Keratinocyte (primary cell): Measurements from ENCODE around the gene SIRT4. TPM values are rescaled to one million over a fixed set of nuclear protein-coding genes. Genes with fewer than 3 reads are reported as not detected.

Source experiments
- DNase-seq: peaks from one replicate; pipeline ENCODE4 v3.0.0-alpha.2; 2011; ENCODE audit warnings: low read depth, missing footprints, low spot score
- FAIRE-seq: peaks from 2 replicates; lab custom pipeline; 2011; peaks lifted over from hg19 to GRCh38; lab: Jason Lieb, UNC
- H2AFZ ChIP-seq: 2 replicates; pipeline ENCODE4 v1.6.0; 2012; ENCODE audit warnings: low read length, control low read depth, inconsistent platforms; ENCODE audit not compliant: control insufficient read depth
- H3K27ac ChIP-seq: 2 replicates; pipeline ENCODE4 v1.5.1; 2011; ENCODE audit warnings: low read length; ENCODE audit not compliant: control insufficient read depth, insufficient read depth
- H3K27me3 ChIP-seq: 3 replicates; pipeline ENCODE4 v1.6.0; 2011; ENCODE audit warnings: low read length; ENCODE audit not compliant: control insufficient read depth, insufficient read depth; ENCODE audit errors: extremely low read depth
- H3K36me3 ChIP-seq, 2 experiments: 2 replicates in 1 of 2; 3 replicates in 1 of 2; pipeline ENCODE4 v1.5.1; 2011; ENCODE audit warnings: low read length in 2 of 2, mild to moderate bottlenecking in 1 of 2; ENCODE audit not compliant: control insufficient read depth in 2 of 2, insufficient read depth in 2 of 2; ENCODE audit errors: extremely low read depth in 1 of 2
- H3K4me1 ChIP-seq: 3 replicates; pipeline ENCODE4 v1.5.1; 2011; ENCODE audit warnings: low read length; ENCODE audit not compliant: control insufficient read depth, insufficient read depth; ENCODE audit errors: extremely low read depth
- H3K4me2 ChIP-seq: 3 replicates; pipeline ENCODE4 v1.6.0; 2011; ENCODE audit warnings: low read depth, low read length; ENCODE audit not compliant: control insufficient read depth, insufficient read depth; ENCODE audit errors: extremely low read depth
- H3K4me3 ChIP-seq, 3 experiments: fragments of 200-600 bp in 1 of 3; sonication (generic) in 1 of 3; 2 replicates in 2 of 3; 3 replicates in 1 of 3; pipeline ENCODE4 v1.5.1; 2011 to 2016; ENCODE audit warnings: low read length in 3 of 3, mild to moderate bottlenecking in 3 of 3, control low read depth in 2 of 3, inconsistent platforms in 1 of 3, low read depth in 1 of 3, mixed read lengths in 1 of 3, mixed run types in 1 of 3, moderate library complexity in 1 of 3; ENCODE audit not compliant: control insufficient read depth in 2 of 3, insufficient read depth in 2 of 3; ENCODE audit errors: extremely low read depth in 1 of 3
- H3K79me2 ChIP-seq: 2 replicates; pipeline ENCODE4 v1.6.0; 2012; ENCODE audit warnings: low read length; ENCODE audit not compliant: control insufficient read depth, insufficient read depth
- H3K9ac ChIP-seq: 3 replicates; pipeline ENCODE4 v1.6.0; 2011; ENCODE audit warnings: low read length; ENCODE audit not compliant: control insufficient read depth, insufficient read depth; ENCODE audit errors: extremely low read depth
- H3K9me1 ChIP-seq: 3 replicates; pipeline ENCODE4 v1.6.0; 2011; ENCODE audit warnings: low read length; ENCODE audit not compliant: control insufficient read depth, insufficient read depth; ENCODE audit errors: extremely low read depth
- H3K9me3 ChIP-seq: 2 replicates; pipeline ENCODE4 v1.5.1; 2012; ENCODE audit warnings: low read depth, low read length; ENCODE audit not compliant: control insufficient read depth
- H4K20me1 ChIP-seq: 3 replicates; pipeline ENCODE4 v1.6.0; 2011; ENCODE audit warnings: low read length; ENCODE audit not compliant: control insufficient read depth, insufficient read depth; ENCODE audit errors: extremely low read depth
- EZH2 ChIP-seq: IDR thresholded peaks from one replicate; pipeline ENCODE4 v1.6.1; 2012; ENCODE audit warnings: inconsistent platforms, mild to moderate bottlenecking, low read length, moderate library complexity
- dilution Hi-C: fragments of 300-500 bp; cut with MboI; formaldehyde crosslinking; loops from one replicate; pipeline ENCODE4 v1.7.0; 2020; ENCODE audit warnings: low sequenced_read_pairs; ENCODE audit not compliant: extremely low pct_ligation_motif_present
- polyA plus RNA-seq, 5 experiments: library from polyadenylated mRNA; depleted of rRNA in 3 of 5; stranded (reverse) in 3 of 5; stranded (forward) in 1 of 5; unstranded in 1 of 5; fragments of >200 nt; gene quantifications; 1 replicate in 1 of 5; 2 replicates in 3 of 5; 3 replicates in 1 of 5; pipeline versions ENCODE4 v1.2.1 to v1.2.3, GENCODE V29; 2011 to 2012; ENCODE audit warnings: missing spikeins in 2 of 5, low read depth in 1 of 5, low replicate concordance in 1 of 5
- TF ChIP-seq, protein P1 (sequence below), 3 experiments: IDR thresholded peaks in 1 of 3; conservative IDR thresholded peaks in 1 of 3; optimal IDR thresholded peaks in 1 of 3; 2 replicates in 2 of 3; 3 replicates in 1 of 3; pipeline versions ENCODE3 to v1.5.1; 2011; ENCODE audit warnings: low read length in 3 of 3, mild to moderate bottlenecking in 3 of 3, moderate library complexity in 2 of 3, control low read depth in 1 of 3, inconsistent platforms in 1 of 3; ENCODE audit not compliant: insufficient read depth in 2 of 3; ENCODE audit errors: extremely low read depth in 1 of 3

The SIRT4 gene
- polyA plus RNA-seq, 1 donor (not counting 4 experiments of a cell fraction or from before 2014, with no cell fraction given): 0.98 TPM

DNA sequence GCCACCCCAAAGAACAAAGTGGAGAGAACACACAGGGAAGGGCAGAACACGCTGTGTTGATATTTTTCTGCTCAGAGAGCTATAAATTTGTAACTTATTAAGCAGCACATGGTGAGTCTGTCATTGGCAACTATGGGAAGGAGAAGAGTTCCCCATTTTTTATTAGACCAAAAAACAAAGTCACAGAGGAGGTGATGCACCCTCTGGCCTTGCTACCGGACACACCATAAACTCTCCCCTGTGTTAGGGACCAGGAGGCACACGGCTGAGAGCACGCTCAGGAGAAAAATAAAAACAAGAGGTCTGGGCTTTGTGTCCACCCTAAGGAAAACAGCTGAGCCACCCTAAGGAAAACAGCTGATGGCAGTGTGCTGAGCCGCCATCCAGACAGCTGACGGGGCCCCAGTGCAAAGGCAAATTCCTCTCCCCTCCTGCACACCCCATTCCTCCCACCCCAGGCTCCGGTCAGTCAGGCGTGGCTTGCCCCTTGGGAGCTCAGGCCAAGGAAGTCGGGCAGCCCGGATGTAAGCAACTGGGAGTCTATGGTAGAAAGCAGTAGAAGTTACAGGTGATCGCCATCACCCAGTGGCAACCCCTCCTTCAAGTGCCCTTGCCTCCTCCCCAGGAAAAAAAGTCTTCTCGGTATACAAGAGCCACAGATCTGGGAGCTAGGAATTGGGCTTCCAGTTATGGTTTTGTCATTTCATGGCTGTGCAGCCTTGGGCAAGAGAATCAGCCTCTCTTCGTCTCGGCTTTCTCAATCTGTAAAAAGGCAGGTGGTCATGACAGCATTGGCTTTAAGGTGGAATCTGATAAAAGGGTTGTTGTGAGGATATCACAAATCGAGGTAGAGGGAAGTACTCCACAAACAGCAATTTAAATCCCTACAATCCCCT is 39.0 kb upstream of the SIRT4 start:
- H3K9ac ChIP-seq: peak overlapping the region; percentile 95
- no peaks in the 10 kb centered on the region for H3K27me3 ChIP-seq
- peaks cover 16 to 46% of the 10 kb centered on the region in 2 experiments for H3K36me3 ChIP-seq
- FAIRE-seq (peak; percentile 53), DNase-seq (no peak)
- no peaks in the 10 kb centered on the region for H3K9me3 ChIP-seq
- peaks cover 71% of the 10 kb centered on the region for H3K79me2 ChIP-seq
- dilution Hi-C loops: no loop called here
- TF ChIP-seq, protein P1, sequence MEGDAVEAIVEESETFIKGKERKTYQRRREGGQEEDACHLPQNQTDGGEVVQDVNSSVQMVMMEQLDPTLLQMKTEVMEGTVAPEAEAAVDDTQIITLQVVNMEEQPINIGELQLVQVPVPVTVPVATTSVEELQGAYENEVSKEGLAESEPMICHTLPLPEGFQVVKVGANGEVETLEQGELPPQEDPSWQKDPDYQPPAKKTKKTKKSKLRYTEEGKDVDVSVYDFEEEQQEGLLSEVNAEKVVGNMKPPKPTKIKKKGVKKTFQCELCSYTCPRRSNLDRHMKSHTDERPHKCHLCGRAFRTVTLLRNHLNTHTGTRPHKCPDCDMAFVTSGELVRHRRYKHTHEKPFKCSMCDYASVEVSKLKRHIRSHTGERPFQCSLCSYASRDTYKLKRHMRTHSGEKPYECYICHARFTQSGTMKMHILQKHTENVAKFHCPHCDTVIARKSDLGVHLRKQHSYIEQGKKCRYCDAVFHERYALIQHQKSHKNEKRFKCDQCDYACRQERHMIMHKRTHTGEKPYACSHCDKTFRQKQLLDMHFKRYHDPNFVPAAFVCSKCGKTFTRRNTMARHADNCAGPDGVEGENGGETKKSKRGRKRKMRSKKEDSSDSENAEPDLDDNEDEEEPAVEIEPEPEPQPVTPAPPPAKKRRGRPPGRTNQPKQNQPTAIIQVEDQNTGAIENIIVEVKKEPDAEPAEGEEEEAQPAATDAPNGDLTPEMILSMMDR (optimal IDR thresholded peaks at IDR 0.05 in 1 of 3, IDR thresholded peaks at IDR 0.05 in 1 of 3, conservative IDR thresholded peaks at IDR 0.05 in 1 of 3; ENCODE audit: extremely low read depth in 1 of 3, insufficient read depth in 2 of 3, low read length in 3 of 3): no peak
- no peak for TF ChIP-seq EZH2
- peak overlapping the region; percentile 92 for H3K27ac ChIP-seq
- H3K4me3 ChIP-seq: peak overlapping the region; percentile 75 to 96 (median 94)
- peak overlapping the region; percentile 99 for H3K4me2 ChIP-seq
- peaks cover 5% of the 10 kb centered on the region for H4K20me1 ChIP-seq
- peaks cover 53% of the 10 kb centered on the region for H3K4me1 ChIP-seq
- H3K9me1 ChIP-seq: peaks cover 9% of the 10 kb centered on the region
- no peak overlapping the region for H2AFZ ChIP-seq

DNA sequence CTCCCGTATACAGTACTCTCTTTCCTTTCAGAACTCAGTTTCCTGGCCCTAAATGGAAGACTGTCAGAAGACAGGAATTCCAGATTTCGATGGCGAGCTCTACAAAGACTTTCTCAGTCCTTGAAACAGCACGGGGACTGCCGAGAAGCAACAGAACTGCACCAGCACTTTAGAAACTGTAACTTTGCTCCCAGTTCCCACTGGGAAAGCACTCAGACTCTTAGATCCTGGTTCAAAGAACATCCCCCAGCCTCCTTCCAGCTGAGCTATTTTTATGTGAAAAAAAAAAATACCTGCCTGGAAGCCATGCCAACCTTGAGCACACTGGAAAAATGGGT is 38.4 kb upstream of the SIRT4 start:
- Histone ChIP-seq H3K27ac (peak overlapping the region; percentile 92), H3K36me3 (peaks cover 16 to 43% of the 10 kb centered on the region in 2 experiments), H3K27me3 (no peaks in the 10 kb centered on the region), H3K4me2 (peak overlapping the region; percentile 99), H3K79me2 (peaks cover 65% of the 10 kb centered on the region), H3K4me1 (peaks cover 47% of the 10 kb centered on the region), H3K9me1 (peaks cover 6% of the 10 kb centered on the region), H3K4me3 (peak overlapping the region; percentile 75 to 96 (median 94)), H3K9ac (peak overlapping the region; percentile 95), H4K20me1 (peaks cover 5% of the 10 kb centered on the region), H3K9me3 (no peaks in the 10 kb centered on the region), H2AFZ (no peak overlapping the region)
- TF ChIP-seq EZH2: no peak
- TF ChIP-seq, protein P1 (optimal IDR thresholded peaks at IDR 0.05 in 1 of 3, IDR thresholded peaks at IDR 0.05 in 1 of 3, conservative IDR thresholded peaks at IDR 0.05 in 1 of 3; ENCODE audit: extremely low read depth in 1 of 3, insufficient read depth in 2 of 3, low read length in 3 of 3): no peak
- DNase-seq (no peak), FAIRE-seq (no peak)
- dilution Hi-C loops: no loop called here
